Hematopoietic multipotent progenitor cell treated with erythropoietin and hydrocortisone succinate and interleukin-3 and kit ligand, for 15 days (in vitro differentiated cells): ENCODE data around the gene BCO1.

Source experiments
- DNase-seq: peaks from one replicate; pipeline ENCODE4 v3.0.0-alpha.2; 2015; ENCODE audit warnings: low spot score

The BCO1 gene

GRCh38 chr16:81318711-81319110 lies 80.2 kb downstream of the BCO1 start:
- no peak for DNase-seq

- no peak for DNase-seq
Measured at GRCh38 chr16:81319221-81319912, 80.9 kb downstream of the BCO1 start.

GRCh38 chr16:81321039-81321438 lies 82.5 kb downstream of the BCO1 start:
- DNase-seq = no peak

- no peak for DNase-seq
Measured at GRCh38 chr16:81321536-81321935, 83.0 kb downstream of the BCO1 start.

GRCh38 chr16:81324808-81325207 lies 86.3 kb downstream of the BCO1 start:
- no peak for DNase-seq

GRCh38 chr16:81327011-81327410 lies 88.5 kb downstream of the BCO1 start:
- no peak for DNase-seq

GRCh38 chr16:81327447-81328196 lies 89.1 kb downstream of the BCO1 start:
- DNase-seq = no peak

GRCh38 chr16:81329947-81330346 lies 91.5 kb downstream of the BCO1 start:
- no peak for DNase-seq

- no peak for DNase-seq
Measured at GRCh38 chr16:81333356-81333755, 94.9 kb downstream of the BCO1 start.

- DNase-seq = no peak
Measured at GRCh38 chr16:81335669-81336068, 97.2 kb downstream of the BCO1 start.

GRCh38 chr16:81337097-81337496 lies 98.6 kb downstream of the BCO1 start:
- no peak for DNase-seq
